Neural progenitor cell (in vitro differentiated cells): ENCODE measurements around the gene TFE3.

ENCODE experiments used
- EZH2phosphoT487 ChIP-seq: fragments of 200-600 bp; sonication (generic); IDR thresholded peaks from 2 replicates; pipeline ENCODE4 v1.6.1; 2017; ENCODE audit warnings: antibody characterized with exemption
- TF ChIP-seq, protein P1 (sequence below): fragments of 200-600 bp; sonication (generic); IDR thresholded peaks from 2 replicates; pipeline ENCODE4 v1.5.1; 2017; ENCODE audit warnings: antibody characterized with exemption, mild to moderate bottlenecking

- TF ChIP-seq, protein P1, sequence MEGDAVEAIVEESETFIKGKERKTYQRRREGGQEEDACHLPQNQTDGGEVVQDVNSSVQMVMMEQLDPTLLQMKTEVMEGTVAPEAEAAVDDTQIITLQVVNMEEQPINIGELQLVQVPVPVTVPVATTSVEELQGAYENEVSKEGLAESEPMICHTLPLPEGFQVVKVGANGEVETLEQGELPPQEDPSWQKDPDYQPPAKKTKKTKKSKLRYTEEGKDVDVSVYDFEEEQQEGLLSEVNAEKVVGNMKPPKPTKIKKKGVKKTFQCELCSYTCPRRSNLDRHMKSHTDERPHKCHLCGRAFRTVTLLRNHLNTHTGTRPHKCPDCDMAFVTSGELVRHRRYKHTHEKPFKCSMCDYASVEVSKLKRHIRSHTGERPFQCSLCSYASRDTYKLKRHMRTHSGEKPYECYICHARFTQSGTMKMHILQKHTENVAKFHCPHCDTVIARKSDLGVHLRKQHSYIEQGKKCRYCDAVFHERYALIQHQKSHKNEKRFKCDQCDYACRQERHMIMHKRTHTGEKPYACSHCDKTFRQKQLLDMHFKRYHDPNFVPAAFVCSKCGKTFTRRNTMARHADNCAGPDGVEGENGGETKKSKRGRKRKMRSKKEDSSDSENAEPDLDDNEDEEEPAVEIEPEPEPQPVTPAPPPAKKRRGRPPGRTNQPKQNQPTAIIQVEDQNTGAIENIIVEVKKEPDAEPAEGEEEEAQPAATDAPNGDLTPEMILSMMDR = no peak
- no peak for TF ChIP-seq EZH2phosphoT487
These were observed 60.1 kb downstream of the TFE3 start for GRCh38 chrX:48983081-48983480.
